ENCODE results near the gene CCR5.

DNA sequence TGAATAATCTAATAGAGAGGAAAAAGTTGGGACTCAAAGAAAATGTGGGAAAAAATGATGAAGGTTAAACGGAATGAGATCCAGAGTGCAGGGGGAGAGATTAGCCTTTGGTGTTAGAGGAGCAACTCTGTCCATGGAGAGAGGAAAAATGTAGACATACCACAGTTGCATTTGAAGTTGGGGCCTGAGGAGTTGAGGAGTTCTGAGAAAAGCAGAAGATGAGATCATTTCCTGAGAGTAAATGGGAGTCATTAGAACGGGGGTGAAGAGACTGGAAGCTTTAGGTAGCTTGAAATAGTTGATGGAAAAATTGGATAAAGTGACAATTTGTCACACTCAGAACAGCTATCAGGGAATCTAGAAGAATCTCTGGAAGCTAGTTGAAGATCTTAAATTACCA lies 28.8 kb downstream of the CCR5 start:
- TF ChIP-seq, protein P1, sequence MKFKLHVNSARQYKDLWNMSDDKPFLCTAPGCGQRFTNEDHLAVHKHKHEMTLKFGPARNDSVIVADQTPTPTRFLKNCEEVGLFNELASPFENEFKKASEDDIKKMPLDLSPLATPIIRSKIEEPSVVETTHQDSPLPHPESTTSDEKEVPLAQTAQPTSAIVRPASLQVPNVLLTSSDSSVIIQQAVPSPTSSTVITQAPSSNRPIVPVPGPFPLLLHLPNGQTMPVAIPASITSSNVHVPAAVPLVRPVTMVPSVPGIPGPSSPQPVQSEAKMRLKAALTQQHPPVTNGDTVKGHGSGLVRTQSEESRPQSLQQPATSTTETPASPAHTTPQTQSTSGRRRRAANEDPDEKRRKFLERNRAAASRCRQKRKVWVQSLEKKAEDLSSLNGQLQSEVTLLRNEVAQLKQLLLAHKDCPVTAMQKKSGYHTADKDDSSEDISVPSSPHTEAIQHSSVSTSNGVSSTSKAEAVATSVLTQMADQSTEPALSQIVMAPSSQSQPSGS (CRISPR knock-in tag; IDR thresholded peaks at IDR 0.05): no peak
- TF ChIP-seq ZNF282 (IDR thresholded peaks at IDR 0.05; ENCODE audit: partially characterized antibody) (no peak), ZNF891 (CRISPR knock-in tag; IDR thresholded peaks at IDR 0.05) (no peak), ZNF224 (CRISPR knock-in tag; IDR thresholded peaks at IDR 0.05) (no peak), RXRA (CRISPR knock-in tag; IDR thresholded peaks at IDR 0.05) (no peak)
- TF ChIP-seq, protein P2, sequence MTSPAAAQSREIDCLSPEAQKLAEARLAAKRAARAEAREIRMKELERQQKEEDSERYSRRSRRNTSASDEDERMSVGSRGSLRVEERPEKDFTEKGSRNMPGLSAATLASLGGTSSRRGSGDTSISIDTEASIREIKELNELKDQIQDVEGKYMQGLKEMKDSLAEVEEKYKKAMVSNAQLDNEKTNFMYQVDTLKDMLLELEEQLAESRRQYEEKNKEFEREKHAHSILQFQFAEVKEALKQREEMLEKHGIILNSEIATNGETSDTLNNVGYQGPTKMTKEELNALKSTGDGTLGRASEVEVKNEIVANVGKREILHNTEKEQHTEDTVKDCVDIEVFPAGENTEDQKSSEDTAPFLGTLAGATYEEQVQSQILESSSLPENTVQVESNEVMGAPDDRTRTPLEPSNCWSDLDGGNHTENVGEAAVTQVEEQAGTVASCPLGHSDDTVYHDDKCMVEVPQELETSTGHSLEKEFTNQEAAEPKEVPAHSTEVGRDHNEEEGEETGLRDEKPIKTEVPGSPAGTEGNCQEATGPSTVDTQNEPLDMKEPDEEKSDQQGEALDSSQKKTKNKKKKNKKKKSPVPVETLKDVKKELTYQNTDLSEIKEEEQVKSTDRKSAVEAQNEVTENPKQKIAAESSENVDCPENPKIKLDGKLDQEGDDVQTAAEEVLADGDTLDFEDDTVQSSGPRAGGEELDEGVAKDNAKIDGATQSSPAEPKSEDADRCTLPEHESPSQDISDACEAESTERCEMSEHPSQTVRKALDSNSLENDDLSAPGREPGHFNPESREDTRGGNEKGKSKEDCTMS (CRISPR knock-in tag; conservative IDR thresholded peaks at IDR 0.05): no peak
- TF ChIP-seq, protein P3, sequence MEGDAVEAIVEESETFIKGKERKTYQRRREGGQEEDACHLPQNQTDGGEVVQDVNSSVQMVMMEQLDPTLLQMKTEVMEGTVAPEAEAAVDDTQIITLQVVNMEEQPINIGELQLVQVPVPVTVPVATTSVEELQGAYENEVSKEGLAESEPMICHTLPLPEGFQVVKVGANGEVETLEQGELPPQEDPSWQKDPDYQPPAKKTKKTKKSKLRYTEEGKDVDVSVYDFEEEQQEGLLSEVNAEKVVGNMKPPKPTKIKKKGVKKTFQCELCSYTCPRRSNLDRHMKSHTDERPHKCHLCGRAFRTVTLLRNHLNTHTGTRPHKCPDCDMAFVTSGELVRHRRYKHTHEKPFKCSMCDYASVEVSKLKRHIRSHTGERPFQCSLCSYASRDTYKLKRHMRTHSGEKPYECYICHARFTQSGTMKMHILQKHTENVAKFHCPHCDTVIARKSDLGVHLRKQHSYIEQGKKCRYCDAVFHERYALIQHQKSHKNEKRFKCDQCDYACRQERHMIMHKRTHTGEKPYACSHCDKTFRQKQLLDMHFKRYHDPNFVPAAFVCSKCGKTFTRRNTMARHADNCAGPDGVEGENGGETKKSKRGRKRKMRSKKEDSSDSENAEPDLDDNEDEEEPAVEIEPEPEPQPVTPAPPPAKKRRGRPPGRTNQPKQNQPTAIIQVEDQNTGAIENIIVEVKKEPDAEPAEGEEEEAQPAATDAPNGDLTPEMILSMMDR (CRISPR knock-in tag; IDR thresholded peaks at IDR 0.05): no peak
- TF ChIP-seq, protein P4, sequence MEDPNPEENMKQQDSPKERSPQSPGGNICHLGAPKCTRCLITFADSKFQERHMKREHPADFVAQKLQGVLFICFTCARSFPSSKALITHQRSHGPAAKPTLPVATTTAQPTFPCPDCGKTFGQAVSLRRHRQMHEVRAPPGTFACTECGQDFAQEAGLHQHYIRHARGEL (CRISPR knock-in tag; IDR thresholded peaks at IDR 0.05): no peak
